A549 (cell line): ENCODE measurements around the gene TMC5.

ENCODE experiments used
- CTCF ChIP-seq: fragments of >200 bp; sonication (Bioruptor Twin); formaldehyde crosslinking; IDR thresholded peaks from 3 replicates; pipeline ENCODE4 v1.5.1; 2016
- E2F6 ChIP-seq: IDR thresholded peaks from 2 replicates; pipeline ENCODE4 v1.6.1; 2012; ENCODE audit warnings: low read depth, borderline replicate concordance
- JUN ChIP-seq, 2 experiments: fragments of >200 bp; sonication (Bioruptor Twin); formaldehyde crosslinking; IDR thresholded peaks; 2 replicates in 1 of 2; 3 replicates in 1 of 2; pipeline ENCODE4 v1.6.1; 2016 to 2017
- JUNB ChIP-seq: fragments of >200 bp; sonication (Bioruptor Twin); formaldehyde crosslinking; IDR thresholded peaks from 2 replicates; pipeline ENCODE4 v1.6.1; 2016
- KDM5A ChIP-seq: fragments of 200-600 bp; sonication (generic); IDR thresholded peaks from 2 replicates; pipeline ENCODE4 v1.6.1; 2016; ENCODE audit warnings: antibody characterized with exemption, mild to moderate bottlenecking
- REST ChIP-seq: fragments of 200-600 bp; sonication (generic); IDR thresholded peaks from 2 replicates; pipeline ENCODE4 v1.6.1; 2016; ENCODE audit warnings: antibody characterized with exemption, mild to moderate bottlenecking, moderate library complexity
- SMC3 ChIP-seq: fragments of >200 bp; sonication (Bioruptor Twin); formaldehyde crosslinking; IDR thresholded peaks from 3 replicates; pipeline ENCODE4 v1.6.1; 2018; ENCODE audit warnings: inconsistent platforms
- TF ChIP-seq, protein P1 (sequence below): fragments of 450-650 bp; IDR thresholded peaks from 2 replicates; pipeline ENCODE4 v1.6.1; 2014; ENCODE audit warnings: antibody characterized with exemption

DNA sequence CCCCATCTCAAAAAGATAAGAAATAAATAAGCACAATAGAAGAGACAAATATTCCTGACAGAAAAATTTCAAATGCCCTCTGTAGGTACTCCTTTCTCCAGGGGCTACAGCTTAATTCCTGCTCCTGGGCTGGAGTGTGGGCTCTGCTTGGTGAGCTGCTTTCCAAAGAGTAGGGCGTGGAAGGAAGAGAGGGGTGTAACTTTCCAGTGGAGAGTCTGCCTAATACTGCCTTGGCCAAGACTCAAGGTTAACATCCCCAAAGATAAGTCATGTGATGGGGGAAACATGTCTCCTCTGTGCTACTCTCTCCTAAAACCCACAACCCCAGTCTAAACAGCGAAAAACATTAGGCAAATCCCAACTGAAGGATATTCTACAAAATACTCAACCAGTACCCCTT is 42.7 kb downstream of the TMC5 start:
- TF ChIP-seq CTCF (no peak), JUNB (no peak), JUN (IDR thresholded peaks at IDR 0.05) (no peak), E2F6 (no peak), REST (no peak), SMC3 (no peak), KDM5A (no peak)
- TF ChIP-seq, protein P1, sequence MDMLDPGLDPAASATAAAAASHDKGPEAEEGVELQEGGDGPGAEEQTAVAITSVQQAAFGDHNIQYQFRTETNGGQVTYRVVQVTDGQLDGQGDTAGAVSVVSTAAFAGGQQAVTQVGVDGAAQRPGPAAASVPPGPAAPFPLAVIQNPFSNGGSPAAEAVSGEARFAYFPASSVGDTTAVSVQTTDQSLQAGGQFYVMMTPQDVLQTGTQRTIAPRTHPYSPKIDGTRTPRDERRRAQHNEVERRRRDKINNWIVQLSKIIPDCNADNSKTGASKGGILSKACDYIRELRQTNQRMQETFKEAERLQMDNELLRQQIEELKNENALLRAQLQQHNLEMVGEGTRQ, result no peak
